IMR-90 (cell line): ENCODE data around the gene COLEC12.

ENCODE experiments used
- CTCF ChIP-seq: conservative IDR thresholded peaks from 2 replicates; pipeline ENCODE4 v1.5.1; 2012; ENCODE audit warnings: mild to moderate bottlenecking, low read depth, low read length, improper control_type of control experiment
- FOS ChIP-seq: fragments of 150-350 bp; IDR thresholded peaks from 2 replicates; pipeline ENCODE4 v1.6.1; 2016; ENCODE audit warnings: low read depth, low read length
- MXI1 ChIP-seq: IDR thresholded peaks from 2 replicates; pipeline ENCODE4 v1.6.1; 2012; ENCODE audit warnings: low read depth, mild to moderate bottlenecking, low read length, moderate library complexity, borderline replicate concordance
- RAD21 ChIP-seq: IDR thresholded peaks from 2 replicates; pipeline ENCODE4 v1.6.1; 2012; ENCODE audit warnings: low read length, improper control_type of control experiment
- RFX5 ChIP-seq: IDR thresholded peaks from 2 replicates; pipeline ENCODE4 v1.8.0; 2012; ENCODE audit warnings: low read depth, mild to moderate bottlenecking, low read length, moderate library complexity
- SMC3 ChIP-seq: fragments of 150-350 bp; IDR thresholded peaks from 2 replicates; pipeline ENCODE4 v1.6.1; 2016; ENCODE audit warnings: low read depth, mild to moderate bottlenecking, antibody characterized with exemption, low read length, moderate library complexity
- TF ChIP-seq, protein P1 (sequence below): fragments of 150-350 bp; IDR thresholded peaks from 2 replicates; pipeline ENCODE4 v1.6.1; 2017; ENCODE audit warnings: mild to moderate bottlenecking, antibody characterized with exemption, low read length, low read depth

DNA sequence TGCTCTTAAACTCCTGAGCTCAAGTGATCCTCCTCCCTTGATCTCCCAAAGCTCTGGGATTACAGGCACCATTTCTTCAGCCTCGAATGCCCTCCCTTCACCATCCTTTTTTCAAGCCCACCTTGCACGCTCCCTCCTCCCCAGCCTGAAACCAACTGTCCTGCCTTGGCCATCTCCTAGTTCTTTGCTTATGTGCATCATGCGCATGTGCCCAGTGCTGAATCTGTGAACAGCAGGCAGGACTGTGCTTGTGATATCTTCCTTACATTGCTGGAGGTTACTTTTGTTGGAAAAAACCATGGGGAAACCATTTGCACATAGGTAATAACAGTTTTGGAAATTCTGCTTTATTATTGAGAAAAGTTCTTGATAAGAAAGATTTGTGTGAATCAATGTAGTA, 49.5 kb upstream of the COLEC12 start:
- TF ChIP-seq CTCF (no peak), SMC3 (no peak), RAD21 (no peak), RFX5 (no peak), FOS (no peak), MXI1 (no peak)
- TF ChIP-seq, protein P1, sequence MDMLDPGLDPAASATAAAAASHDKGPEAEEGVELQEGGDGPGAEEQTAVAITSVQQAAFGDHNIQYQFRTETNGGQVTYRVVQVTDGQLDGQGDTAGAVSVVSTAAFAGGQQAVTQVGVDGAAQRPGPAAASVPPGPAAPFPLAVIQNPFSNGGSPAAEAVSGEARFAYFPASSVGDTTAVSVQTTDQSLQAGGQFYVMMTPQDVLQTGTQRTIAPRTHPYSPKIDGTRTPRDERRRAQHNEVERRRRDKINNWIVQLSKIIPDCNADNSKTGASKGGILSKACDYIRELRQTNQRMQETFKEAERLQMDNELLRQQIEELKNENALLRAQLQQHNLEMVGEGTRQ = no peak
